WTC11 (cell line): ENCODE data around the gene ZNF503. TPM values are rescaled to one million over a fixed set of nuclear protein-coding genes. Genes with fewer than 3 reads are reported as not detected.

Experiments used
- ATAC-seq: fragments of 200-7000 bp; cut with Tn5 transposase; 2 replicates; pipeline ENCODE4 v1.10.0; 2021; ENCODE audit warnings: mild to moderate bottlenecking, moderate library complexity
- CTCF ChIA-PET: fragments of 300-600 bp; sonication (Branson Sonifier 250); formaldehyde crosslinking; loops from one replicate; lab custom pipeline; 2021; ENCODE audit warnings: antibody characterized with exemption; lab: Charles Lee
- POLR2A ChIA-PET: fragments of 350-600 bp; sonication (Branson Sonifier 250); formaldehyde crosslinking; loops from one replicate; lab custom pipeline; 2021; ENCODE audit warnings: antibody characterized with exemption; lab: Charles Lee
- DNase-seq: peaks from one replicate; pipeline ENCODE4 v3.0.0; 2021; ENCODE audit warnings: low spot score
- H3K27ac Mint-ChIP-seq: 2 replicates; pipeline ENCODE4 v1.8.0; 2021; ENCODE audit warnings: mixed read lengths
- H3K27me3 Mint-ChIP-seq: 2 replicates; pipeline ENCODE4 v1.8.0; 2021; ENCODE audit warnings: low read depth, mild to moderate bottlenecking, moderate library complexity, mixed read lengths
- H3K36me3 Mint-ChIP-seq: 2 replicates; pipeline ENCODE4 v1.8.0; 2021; ENCODE audit warnings: mixed read lengths
- H3K4me1 Mint-ChIP-seq: 2 replicates; pipeline ENCODE4 v1.8.0; 2022; ENCODE audit warnings: mixed read lengths
- H3K4me3 Mint-ChIP-seq: 2 replicates; pipeline ENCODE4 v1.8.0; 2021; ENCODE audit warnings: mild to moderate bottlenecking, moderate library complexity, mixed read lengths
- H3K9me3 Mint-ChIP-seq: 2 replicates; pipeline ENCODE4 v1.8.0; 2021; ENCODE audit warnings: mixed read lengths
- ARID4B ChIP-seq: sonication (generic); formaldehyde crosslinking; IDR thresholded peaks from 2 replicates; pipeline ENCODE4 v1.8.0; 2023; ENCODE audit warnings: missing genetic modification reagents, mild to moderate bottlenecking, borderline replicate concordance
- ATF2 ChIP-seq: sonication (generic); formaldehyde crosslinking; IDR thresholded peaks from 2 replicates; pipeline ENCODE4 v1.8.1; 2022; ENCODE audit warnings: low read depth, missing genetic modification reagents, borderline replicate concordance
- CTCF ChIP-seq: fragments of 200-600 bp; IDR thresholded peaks from 2 replicates; pipeline ENCODE4 v1.8.0; 2022; ENCODE audit warnings: antibody characterized with exemption
- ELF4 ChIP-seq: sonication (generic); formaldehyde crosslinking; IDR thresholded peaks from 2 replicates; pipeline ENCODE4 v1.8.1; 2022; ENCODE audit warnings: low read depth, mild to moderate bottlenecking, moderate library complexity, missing genetic modification reagents
- FOXP4 ChIP-seq: sonication (generic); formaldehyde crosslinking; IDR thresholded peaks from 2 replicates; pipeline ENCODE4 v1.8.0; 2022; ENCODE audit warnings: mild to moderate bottlenecking, missing genetic modification reagents
- GABPB1 ChIP-seq: sonication (generic); formaldehyde crosslinking; IDR thresholded peaks from 2 replicates; pipeline ENCODE4 v1.8.1; 2023; ENCODE audit warnings: mild to moderate bottlenecking, missing genetic modification reagents
- HMGA2 ChIP-seq: fragments of 250-450 bp; sonication (Bioruptor Pico); IDR thresholded peaks from 2 replicates; pipeline ENCODE4 v1.4.0; 2021; ENCODE audit warnings: mild to moderate bottlenecking, moderate library complexity
- HMGXB4 ChIP-seq: sonication (generic); formaldehyde crosslinking; IDR thresholded peaks from 2 replicates; pipeline ENCODE4 v1.8.1; 2023; ENCODE audit warnings: mild to moderate bottlenecking, moderate library complexity, missing genetic modification reagents
- IRF1 ChIP-seq: sonication (generic); formaldehyde crosslinking; IDR thresholded peaks from 2 replicates; pipeline ENCODE4 v1.8.0; 2023; ENCODE audit warnings: missing genetic modification reagents
- JUN ChIP-seq: sonication (generic); formaldehyde crosslinking; IDR thresholded peaks from 2 replicates; pipeline ENCODE4 v1.8.0; 2023; ENCODE audit warnings: mild to moderate bottlenecking, missing genetic modification reagents
- MAX ChIP-seq: sonication (generic); formaldehyde crosslinking; IDR thresholded peaks from 2 replicates; pipeline ENCODE4 v1.8.0; 2022; ENCODE audit warnings: mild to moderate bottlenecking, missing genetic modification reagents
- MXD4 ChIP-seq: fragments of 250-450 bp; sonication (Bioruptor Pico); IDR thresholded peaks from 2 replicates; pipeline ENCODE4 v1.8.0; 2021; ENCODE audit warnings: mild to moderate bottlenecking, moderate library complexity, borderline replicate concordance
- SMAD4 ChIP-seq: sonication (generic); formaldehyde crosslinking; IDR thresholded peaks from 2 replicates; pipeline ENCODE4 v1.8.0; 2022; ENCODE audit warnings: mild to moderate bottlenecking, missing genetic modification reagents
- TEAD4 ChIP-seq: sonication (generic); formaldehyde crosslinking; IDR thresholded peaks from 2 replicates; pipeline ENCODE4 v1.8.0; 2022; ENCODE audit warnings: mild to moderate bottlenecking, missing genetic modification reagents
- TP53 ChIP-seq: sonication (generic); formaldehyde crosslinking; IDR thresholded peaks from 2 replicates; pipeline ENCODE4 v1.8.1; 2023; ENCODE audit warnings: mild to moderate bottlenecking, missing genetic modification reagents
- ZBTB43 ChIP-seq: sonication (generic); formaldehyde crosslinking; IDR thresholded peaks from 2 replicates; pipeline ENCODE4 v1.8.1; 2023; ENCODE audit warnings: mild to moderate bottlenecking, missing genetic modification reagents
- ZSCAN18 ChIP-seq: fragments of 250-450 bp; sonication (Bioruptor Pico); IDR thresholded peaks from 2 replicates; pipeline ENCODE4 v2.1.2; 2022; ENCODE audit warnings: mild to moderate bottlenecking, moderate library complexity
- total RNA-seq: library from RNA; stranded (reverse); gene quantifications from 3 replicates; pipeline ENCODE4 v1.2.3, GENCODE V29; 2021

ZNF503 gene
- total RNA-seq, 1 experiment from 2014 or later = 0.39 TPM

GRCh38 chr10:75395066-75395931 lies 6.3 kb downstream of the ZNF503 start:
- ATAC-seq (peak; percentile 13), DNase-seq (peak; percentile 71)
- POLR2A ChIA-PET = interaction anchor here (0.6 kb wide), 1 partner anchor 157 kb away, joined by 3 read pairs; no protein-coding TSS in a partner anchor
- Mint-ChIP-seq H3K27me3 (peaks cover 100% of the 10 kb centered on the region), H3K4me3 (peak overlapping the region; percentile 64), H3K36me3 (no peaks in the 10 kb centered on the region), H3K9me3 (no peaks in the 10 kb centered on the region), H3K27ac (no peak overlapping the region), H3K4me1 (peaks cover 23% of the 10 kb centered on the region)
- CTCF ChIA-PET = interaction anchor here (0.6 to 2.5 kb wide), 39 partner anchors 9 to 908 kb away, joined by 3 to 17 read pairs (median 4); partner anchors contain the start of gene COMTD1
- TF ChIP-seq JUN (CRISPR knock-in tag) (no peak), ELF4 (CRISPR knock-in tag) (no peak), ATF2 (CRISPR knock-in tag) (no peak), HMGA2 (CRISPR knock-in tag) (no peak), MXD4 (CRISPR knock-in tag) (no peak), MAX (CRISPR knock-in tag) (0 out of 2 replicates have a peak, but pooled peaks have one; percentile 8), FOXP4 (CRISPR knock-in tag) (no peak), TP53 (CRISPR knock-in tag) (no peak), CTCF (peak; percentile 98), ARID4B (CRISPR knock-in tag) (0 out of 2 replicates have a peak, but pooled peaks have one; percentile 31), GABPB1 (CRISPR knock-in tag) (no peak), SMAD4 (no peak), TEAD4 (no peak), IRF1 (CRISPR knock-in tag) (no peak), HMGXB4 (CRISPR knock-in tag) (peak; percentile 75; the same call in 1 of the 2 replicates), ZBTB43 (CRISPR knock-in tag) (no peak), ZSCAN18 (CRISPR knock-in tag) (no peak)
